ENCODE data around the gene C10orf95.

The C10orf95 gene

GRCh38 chr10:102433619-102434046 lies 17.7 kb downstream of the C10orf95 start:
- peak overlapping the region; percentile 90 for H3K27ac Mint-ChIP-seq
- peaks cover 54% of the 10 kb centered on the region for H3K4me1 Mint-ChIP-seq (ENCODE audit: low read depth)
- peaks cover 2% of the 10 kb centered on the region for H3K36me3 Mint-ChIP-seq

GRCh38 chr10:102432162-102432950 lies 19.0 kb downstream of the C10orf95 start, which contains the start of gene CUEDC2:
TSS of gene CUEDC2 (minus strand) at chr10:102432574. CDS start at chr10:102425188, 7,386 bp downstream.
- peaks cover 51% of the 10 kb centered on the region for H3K4me1 Mint-ChIP-seq (ENCODE audit: low read depth)
- no peaks in the 10 kb centered on the region for H3K27me3 Mint-ChIP-seq
- H3K36me3 Mint-ChIP-seq = peaks cover 2% of the 10 kb centered on the region
- H3K4me3 Mint-ChIP-seq = peak within 1 kb of the TSS; percentile 93
- peak within 1 kb of the TSS; percentile 90 for H3K27ac Mint-ChIP-seq
- H3K9me3 Mint-ChIP-seq (ENCODE audit: low read depth) = no peaks in the 10 kb centered on the region

More at GRCh38 chr10:102433619-102434046, 17.7 kb downstream of the C10orf95 start:
- Mint-ChIP-seq H3K4me3 (peak overlapping the region; percentile 93), H3K9me3 (ENCODE audit: low read depth) (no peaks in the 10 kb centered on the region), H3K27me3 (no peaks in the 10 kb centered on the region)

GRCh38 chr10:102431452-102432124 lies 19.8 kb downstream of the C10orf95 start:
- Mint-ChIP-seq H3K36me3 (peaks cover 2% of the 10 kb centered on the region), H3K9me3 (ENCODE audit: low read depth) (no peaks in the 10 kb centered on the region), H3K27ac (peak overlapping the region; percentile 90), H3K4me3 (peak overlapping the region; percentile 93), H3K27me3 (no peaks in the 10 kb centered on the region), H3K4me1 (ENCODE audit: low read depth) (peaks cover 53% of the 10 kb centered on the region)

GRCh38 chr10:102429468-102429867 lies 21.9 kb downstream of the C10orf95 start:
- Mint-ChIP-seq H3K27me3 (no peaks in the 10 kb centered on the region), H3K9me3 (ENCODE audit: low read depth) (no peaks in the 10 kb centered on the region), H3K4me1 (ENCODE audit: low read depth) (peaks cover 37% of the 10 kb centered on the region), H3K27ac (no peak overlapping the region), H3K4me3 (no peak overlapping the region), H3K36me3 (peaks cover 2% of the 10 kb centered on the region)

GRCh38 chr10:102426803-102427287 lies 24.5 kb downstream of the C10orf95 start:
- peaks cover 29% of the 10 kb centered on the region for H3K4me1 Mint-ChIP-seq (ENCODE audit: low read depth)
- peaks cover 2% of the 10 kb centered on the region for H3K36me3 Mint-ChIP-seq
- H3K9me3 Mint-ChIP-seq (ENCODE audit: low read depth) = no peaks in the 10 kb centered on the region
- H3K4me3 Mint-ChIP-seq = no peak overlapping the region
- H3K27me3 Mint-ChIP-seq = no peaks in the 10 kb centered on the region
- peak overlapping the region; percentile 30 for H3K27ac Mint-ChIP-seq

- Mint-ChIP-seq H3K4me3 (no peak overlapping the region), H3K9me3 (ENCODE audit: low read depth) (no peaks in the 10 kb centered on the region), H3K27me3 (no peaks in the 10 kb centered on the region), H3K27ac (no peak overlapping the region), H3K36me3 (no peaks in the 10 kb centered on the region), H3K4me1 (ENCODE audit: low read depth) (peaks cover 30% of the 10 kb centered on the region)
These were observed 25.9 kb downstream of the C10orf95 start for GRCh38 chr10:102425444-102425843.

GRCh38 chr10:102424916-102425315 lies 26.4 kb downstream of the C10orf95 start:
- H3K27me3 Mint-ChIP-seq = no peaks in the 10 kb centered on the region
- no peak overlapping the region for H3K27ac Mint-ChIP-seq
- peaks cover 35% of the 10 kb centered on the region for H3K4me1 Mint-ChIP-seq (ENCODE audit: low read depth)
- H3K4me3 Mint-ChIP-seq = no peak overlapping the region
- no peaks in the 10 kb centered on the region for H3K9me3 Mint-ChIP-seq (ENCODE audit: low read depth)
- no peaks in the 10 kb centered on the region for H3K36me3 Mint-ChIP-seq

GRCh38 chr10:102424145-102424544 lies 27.2 kb downstream of the C10orf95 start:
- Mint-ChIP-seq H3K4me3 (no peak overlapping the region), H3K4me1 (ENCODE audit: low read depth) (peaks cover 41% of the 10 kb centered on the region), H3K27ac (no peak overlapping the region), H3K9me3 (ENCODE audit: low read depth) (no peaks in the 10 kb centered on the region), H3K36me3 (no peaks in the 10 kb centered on the region), H3K27me3 (no peaks in the 10 kb centered on the region)

- no peaks in the 10 kb centered on the region for H3K27me3 Mint-ChIP-seq
- no peaks in the 10 kb centered on the region for H3K36me3 Mint-ChIP-seq
- H3K4me1 Mint-ChIP-seq (ENCODE audit: low read depth) = peaks cover 45% of the 10 kb centered on the region
- no peak overlapping the region for H3K27ac Mint-ChIP-seq
- no peaks in the 10 kb centered on the region for H3K9me3 Mint-ChIP-seq (ENCODE audit: low read depth)
- peak overlapping the region; percentile 47 for H3K4me3 Mint-ChIP-seq
These were observed 27.9 kb downstream of the C10orf95 start for GRCh38 chr10:102423372-102423968.

GRCh38 chr10:102422545-102423129 lies 28.7 kb downstream of the C10orf95 start:
- peak overlapping the region; percentile 28 for H3K27ac Mint-ChIP-seq
- H3K4me1 Mint-ChIP-seq (ENCODE audit: low read depth) = peaks cover 48% of the 10 kb centered on the region
- peaks cover 6% of the 10 kb centered on the region for H3K27me3 Mint-ChIP-seq
- H3K36me3 Mint-ChIP-seq = no peaks in the 10 kb centered on the region
- peak overlapping the region; percentile 97 for H3K4me3 Mint-ChIP-seq
- H3K9me3 Mint-ChIP-seq (ENCODE audit: low read depth) = no peaks in the 10 kb centered on the region

GRCh38 chr10:102421757-102422512 lies 29.4 kb downstream of the C10orf95 start:
- H3K9me3 Mint-ChIP-seq (ENCODE audit: low read depth) = no peaks in the 10 kb centered on the region
- H3K4me1 Mint-ChIP-seq (ENCODE audit: low read depth) = peaks cover 40% of the 10 kb centered on the region
- H3K27ac Mint-ChIP-seq = peak overlapping the region; percentile 76
- H3K36me3 Mint-ChIP-seq = no peaks in the 10 kb centered on the region
- H3K4me3 Mint-ChIP-seq = peak overlapping the region; percentile 97
- peaks cover 12% of the 10 kb centered on the region for H3K27me3 Mint-ChIP-seq

- H3K4me1 Mint-ChIP-seq (ENCODE audit: low read depth) = peaks cover 37% of the 10 kb centered on the region
- H3K27ac Mint-ChIP-seq = no peak overlapping the region
These were observed 29.9 kb downstream of the C10orf95 start for GRCh38 chr10:102421507-102421756.

GRCh38 chr10:102420714-102421506 lies 30.4 kb downstream of the C10orf95 start, which contains the start of gene FBXL15:
TSS of gene FBXL15 (plus strand) at chr10:102420836. CDS start at chr10:102421130, 294 bp downstream.
- Mint-ChIP-seq H3K4me1 (ENCODE audit: low read depth) (peaks cover 35% of the 10 kb centered on the region), H3K36me3 (no peaks in the 10 kb centered on the region), H3K27ac (peak within 1 kb of the TSS; percentile 94), H3K9me3 (ENCODE audit: low read depth) (no peaks in the 10 kb centered on the region), H3K27me3 (peaks cover 14% of the 10 kb centered on the region), H3K4me3 (peak within 1 kb of the TSS; percentile 97)

More at GRCh38 chr10:102421507-102421756, 29.9 kb downstream of the C10orf95 start:
- no peaks in the 10 kb centered on the region for H3K9me3 Mint-ChIP-seq (ENCODE audit: low read depth)
- H3K27me3 Mint-ChIP-seq = peaks cover 12% of the 10 kb centered on the region
- H3K4me3 Mint-ChIP-seq = peak overlapping the region; percentile 97
- H3K36me3 Mint-ChIP-seq = no peaks in the 10 kb centered on the region
